Keratinocyte (primary cell): ENCODE results near the gene DGLUCY. TPM values are rescaled to one million over a fixed set of nuclear protein-coding genes. Genes with fewer than 3 reads are reported as not detected.

Experiments used
- DNase-seq: peaks from one replicate; pipeline ENCODE4 v3.0.0-alpha.2; 2011; ENCODE audit warnings: low read depth, missing footprints, low spot score
- FAIRE-seq: peaks from 2 replicates; lab custom pipeline; 2011; peaks lifted over from hg19 to GRCh38; lab: Jason Lieb, UNC
- H2AFZ ChIP-seq: 2 replicates; pipeline ENCODE4 v1.6.0; 2012; ENCODE audit warnings: low read length, control low read depth, inconsistent platforms; ENCODE audit not compliant: control insufficient read depth
- H3K27ac ChIP-seq: 2 replicates; pipeline ENCODE4 v1.5.1; 2011; ENCODE audit warnings: low read length; ENCODE audit not compliant: control insufficient read depth, insufficient read depth
- H3K27me3 ChIP-seq: 3 replicates; pipeline ENCODE4 v1.6.0; 2011; ENCODE audit warnings: low read length; ENCODE audit not compliant: control insufficient read depth, insufficient read depth; ENCODE audit errors: extremely low read depth
- H3K36me3 ChIP-seq, 2 experiments: 2 replicates in 1 of 2; 3 replicates in 1 of 2; pipeline ENCODE4 v1.5.1; 2011; ENCODE audit warnings: low read length in 2 of 2, mild to moderate bottlenecking in 1 of 2; ENCODE audit not compliant: control insufficient read depth in 2 of 2, insufficient read depth in 2 of 2; ENCODE audit errors: extremely low read depth in 1 of 2
- H3K4me1 ChIP-seq: 3 replicates; pipeline ENCODE4 v1.5.1; 2011; ENCODE audit warnings: low read length; ENCODE audit not compliant: control insufficient read depth, insufficient read depth; ENCODE audit errors: extremely low read depth
- H3K4me2 ChIP-seq: 3 replicates; pipeline ENCODE4 v1.6.0; 2011; ENCODE audit warnings: low read depth, low read length; ENCODE audit not compliant: control insufficient read depth, insufficient read depth; ENCODE audit errors: extremely low read depth
- H3K4me3 ChIP-seq, 3 experiments: fragments of 200-600 bp in 1 of 3; sonication (generic) in 1 of 3; 2 replicates in 2 of 3; 3 replicates in 1 of 3; pipeline ENCODE4 v1.5.1; 2011 to 2016; ENCODE audit warnings: low read length in 3 of 3, mild to moderate bottlenecking in 3 of 3, control low read depth in 2 of 3, inconsistent platforms in 1 of 3, low read depth in 1 of 3, mixed read lengths in 1 of 3, mixed run types in 1 of 3, moderate library complexity in 1 of 3; ENCODE audit not compliant: control insufficient read depth in 2 of 3, insufficient read depth in 2 of 3; ENCODE audit errors: extremely low read depth in 1 of 3
- H3K79me2 ChIP-seq: 2 replicates; pipeline ENCODE4 v1.6.0; 2012; ENCODE audit warnings: low read length; ENCODE audit not compliant: control insufficient read depth, insufficient read depth
- H3K9ac ChIP-seq: 3 replicates; pipeline ENCODE4 v1.6.0; 2011; ENCODE audit warnings: low read length; ENCODE audit not compliant: control insufficient read depth, insufficient read depth; ENCODE audit errors: extremely low read depth
- H3K9me1 ChIP-seq: 3 replicates; pipeline ENCODE4 v1.6.0; 2011; ENCODE audit warnings: low read length; ENCODE audit not compliant: control insufficient read depth, insufficient read depth; ENCODE audit errors: extremely low read depth
- H3K9me3 ChIP-seq: 2 replicates; pipeline ENCODE4 v1.5.1; 2012; ENCODE audit warnings: low read depth, low read length; ENCODE audit not compliant: control insufficient read depth
- H4K20me1 ChIP-seq: 3 replicates; pipeline ENCODE4 v1.6.0; 2011; ENCODE audit warnings: low read length; ENCODE audit not compliant: control insufficient read depth, insufficient read depth; ENCODE audit errors: extremely low read depth
- CTCF ChIP-seq, 3 experiments: IDR thresholded peaks in 1 of 3; conservative IDR thresholded peaks in 1 of 3; optimal IDR thresholded peaks in 1 of 3; 2 replicates in 2 of 3; 3 replicates in 1 of 3; pipeline versions ENCODE3 to v1.5.1; 2011; ENCODE audit warnings: low read length in 3 of 3, mild to moderate bottlenecking in 3 of 3, moderate library complexity in 2 of 3, control low read depth in 1 of 3, inconsistent platforms in 1 of 3; ENCODE audit not compliant: insufficient read depth in 2 of 3; ENCODE audit errors: extremely low read depth in 1 of 3
- EZH2 ChIP-seq: IDR thresholded peaks from one replicate; pipeline ENCODE4 v1.6.1; 2012; ENCODE audit warnings: inconsistent platforms, mild to moderate bottlenecking, low read length, moderate library complexity
- dilution Hi-C: fragments of 300-500 bp; cut with MboI; formaldehyde crosslinking; loops from one replicate; pipeline ENCODE4 v1.7.0; 2020; ENCODE audit warnings: low sequenced_read_pairs; ENCODE audit not compliant: extremely low pct_ligation_motif_present
- polyA plus RNA-seq, 5 experiments: library from polyadenylated mRNA; depleted of rRNA in 3 of 5; stranded (reverse) in 3 of 5; stranded (forward) in 1 of 5; unstranded in 1 of 5; fragments of >200 nt; gene quantifications; 1 replicate in 1 of 5; 2 replicates in 3 of 5; 3 replicates in 1 of 5; pipeline versions ENCODE4 v1.2.1 to v1.2.3, GENCODE V29; 2011 to 2012; ENCODE audit warnings: missing spikeins in 2 of 5, low read depth in 1 of 5, low replicate concordance in 1 of 5

The DGLUCY gene
- polyA plus RNA-seq, 1 donor (not counting 4 experiments of a cell fraction or from before 2014, with no cell fraction given) = 19.4 TPM

- no peak overlapping the region for H3K4me2 ChIP-seq
- FAIRE-seq = no peak
- TF ChIP-seq EZH2 (no peak), CTCF (optimal IDR thresholded peaks at IDR 0.05 in 1 of 3, IDR thresholded peaks at IDR 0.05 in 1 of 3, conservative IDR thresholded peaks at IDR 0.05 in 1 of 3; ENCODE audit: extremely low read depth in 1 of 3, insufficient read depth in 2 of 3, low read length in 3 of 3) (no peak)
- peaks cover 3% of the 10 kb centered on the region for H3K4me1 ChIP-seq
- no peak overlapping the region for H3K9ac ChIP-seq
- no peak for DNase-seq
- no peaks in the 10 kb centered on the region for H3K36me3 ChIP-seq
- no peaks in the 10 kb centered on the region for H3K9me1 ChIP-seq
- H4K20me1 ChIP-seq = no peaks in the 10 kb centered on the region
- H3K27ac ChIP-seq = no peak overlapping the region
- H3K27me3 ChIP-seq = no peaks in the 10 kb centered on the region
- H3K4me3 ChIP-seq = no peak overlapping the region
- no peaks in the 10 kb centered on the region for H3K9me3 ChIP-seq
- no peaks in the 10 kb centered on the region for H3K79me2 ChIP-seq
- no peak overlapping the region for H2AFZ ChIP-seq
- dilution Hi-C loops = no loop called here
These were observed 124.2 kb downstream of the DGLUCY start for GRCh38 chr14:91238085-91238484.

GRCh38 chr14:91238661-91239060 lies 124.8 kb downstream of the DGLUCY start:
- Histone ChIP-seq H3K4me2 (no peak overlapping the region), H3K9me1 (peaks cover under 1% of the 10 kb centered on the region), H3K9me3 (no peaks in the 10 kb centered on the region), H3K27ac (no peak overlapping the region), H3K27me3 (no peaks in the 10 kb centered on the region), H2AFZ (no peak overlapping the region), H3K9ac (no peak overlapping the region), H3K79me2 (no peaks in the 10 kb centered on the region), H3K36me3 (no peaks in the 10 kb centered on the region), H3K4me3 (no peak overlapping the region), H3K4me1 (peaks cover 9% of the 10 kb centered on the region), H4K20me1 (no peaks in the 10 kb centered on the region)
- no peak for FAIRE-seq
- DNase-seq = no peak
- dilution Hi-C loops = no loop called here
- TF ChIP-seq CTCF (optimal IDR thresholded peaks at IDR 0.05 in 1 of 3, IDR thresholded peaks at IDR 0.05 in 1 of 3, conservative IDR thresholded peaks at IDR 0.05 in 1 of 3; ENCODE audit: extremely low read depth in 1 of 3, insufficient read depth in 2 of 3, low read length in 3 of 3) (no peak), EZH2 (no peak)
